C4-2B (cell line): Measurements from ENCODE around the gene YIPF1.

Source experiments
- ZFX ChIP-seq: fragments of 450-650 bp; IDR thresholded peaks from 2 replicates; pipeline ENCODE4 v1.6.1; 2017
- TF ChIP-seq, protein P1 (sequence below): fragments of 450-650 bp; conservative IDR thresholded peaks from 2 replicates; pipeline ENCODE4 v1.5.1; 2017; ENCODE audit warnings: mild to moderate bottlenecking

DNA sequence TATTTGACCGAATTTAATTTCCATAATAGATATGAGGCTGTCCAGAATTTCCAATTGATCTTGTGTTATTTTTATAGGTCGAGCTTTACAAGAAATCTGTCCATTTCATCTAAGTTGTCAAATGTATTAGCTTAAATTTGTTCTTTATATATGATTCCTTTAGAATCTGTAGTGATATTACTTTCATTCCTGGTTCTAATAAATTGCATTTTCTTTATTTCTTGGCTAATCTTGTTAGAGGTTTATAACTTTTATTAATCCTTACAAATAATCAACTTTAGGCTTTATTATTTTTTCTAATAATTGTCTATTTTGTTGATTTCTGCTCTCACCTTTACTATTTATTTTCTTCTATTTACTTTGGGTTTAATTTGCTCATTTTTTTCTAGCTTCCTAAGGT, 41.9 kb upstream of the YIPF1 start:
- TF ChIP-seq, protein P1, sequence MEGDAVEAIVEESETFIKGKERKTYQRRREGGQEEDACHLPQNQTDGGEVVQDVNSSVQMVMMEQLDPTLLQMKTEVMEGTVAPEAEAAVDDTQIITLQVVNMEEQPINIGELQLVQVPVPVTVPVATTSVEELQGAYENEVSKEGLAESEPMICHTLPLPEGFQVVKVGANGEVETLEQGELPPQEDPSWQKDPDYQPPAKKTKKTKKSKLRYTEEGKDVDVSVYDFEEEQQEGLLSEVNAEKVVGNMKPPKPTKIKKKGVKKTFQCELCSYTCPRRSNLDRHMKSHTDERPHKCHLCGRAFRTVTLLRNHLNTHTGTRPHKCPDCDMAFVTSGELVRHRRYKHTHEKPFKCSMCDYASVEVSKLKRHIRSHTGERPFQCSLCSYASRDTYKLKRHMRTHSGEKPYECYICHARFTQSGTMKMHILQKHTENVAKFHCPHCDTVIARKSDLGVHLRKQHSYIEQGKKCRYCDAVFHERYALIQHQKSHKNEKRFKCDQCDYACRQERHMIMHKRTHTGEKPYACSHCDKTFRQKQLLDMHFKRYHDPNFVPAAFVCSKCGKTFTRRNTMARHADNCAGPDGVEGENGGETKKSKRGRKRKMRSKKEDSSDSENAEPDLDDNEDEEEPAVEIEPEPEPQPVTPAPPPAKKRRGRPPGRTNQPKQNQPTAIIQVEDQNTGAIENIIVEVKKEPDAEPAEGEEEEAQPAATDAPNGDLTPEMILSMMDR = no peak
- TF ChIP-seq ZFX = no peak
